ENCODE data around the gene CSTPP1. TPM values are rescaled to one million over a fixed set of nuclear protein-coding genes. Genes with fewer than 3 reads are reported as not detected.
"Not testable (repeated sequence)": the region's sequence is repeated elsewhere in the genome, so short reads cannot be mapped to it uniquely, and the experiment has no call there.

Gene CSTPP1
- total RNA-seq, 1 donor from 2014 or later, result 30.0 TPM

DNA sequence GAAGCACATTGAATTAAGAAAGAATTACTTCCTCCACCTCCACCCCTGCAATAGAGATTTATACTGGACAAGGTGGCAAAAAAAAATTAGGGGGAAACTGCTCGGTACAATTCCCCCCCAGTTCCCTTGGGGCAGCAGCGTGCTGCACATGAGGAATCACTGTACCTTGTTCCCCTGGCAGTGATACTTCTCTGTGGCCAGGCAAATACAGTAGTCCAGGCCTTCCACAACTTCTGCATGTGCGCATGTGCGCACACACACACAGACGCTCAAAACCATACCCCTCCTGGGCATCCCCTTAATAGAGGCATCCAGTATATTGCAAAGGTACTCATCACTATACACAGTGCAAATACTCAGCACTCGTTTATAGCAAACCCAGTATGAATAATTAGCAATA, 171.2 kb downstream of the CSTPP1 start:
- peaks cover 4% of the 10 kb centered on the region for H3K36me3 Mint-ChIP-seq (ENCODE audit: low read depth, unreplicated experiment)
- peaks cover 2% of the 10 kb centered on the region for H3K27me3 Mint-ChIP-seq (ENCODE audit: unreplicated experiment)
- no peak overlapping the region for H3K4me3 Mint-ChIP-seq (ENCODE audit: unreplicated experiment)
- DNase-seq (ENCODE audit: low spot score), result no peak
- TF ChIP-seq, protein P1, sequence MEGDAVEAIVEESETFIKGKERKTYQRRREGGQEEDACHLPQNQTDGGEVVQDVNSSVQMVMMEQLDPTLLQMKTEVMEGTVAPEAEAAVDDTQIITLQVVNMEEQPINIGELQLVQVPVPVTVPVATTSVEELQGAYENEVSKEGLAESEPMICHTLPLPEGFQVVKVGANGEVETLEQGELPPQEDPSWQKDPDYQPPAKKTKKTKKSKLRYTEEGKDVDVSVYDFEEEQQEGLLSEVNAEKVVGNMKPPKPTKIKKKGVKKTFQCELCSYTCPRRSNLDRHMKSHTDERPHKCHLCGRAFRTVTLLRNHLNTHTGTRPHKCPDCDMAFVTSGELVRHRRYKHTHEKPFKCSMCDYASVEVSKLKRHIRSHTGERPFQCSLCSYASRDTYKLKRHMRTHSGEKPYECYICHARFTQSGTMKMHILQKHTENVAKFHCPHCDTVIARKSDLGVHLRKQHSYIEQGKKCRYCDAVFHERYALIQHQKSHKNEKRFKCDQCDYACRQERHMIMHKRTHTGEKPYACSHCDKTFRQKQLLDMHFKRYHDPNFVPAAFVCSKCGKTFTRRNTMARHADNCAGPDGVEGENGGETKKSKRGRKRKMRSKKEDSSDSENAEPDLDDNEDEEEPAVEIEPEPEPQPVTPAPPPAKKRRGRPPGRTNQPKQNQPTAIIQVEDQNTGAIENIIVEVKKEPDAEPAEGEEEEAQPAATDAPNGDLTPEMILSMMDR (IDR thresholded peaks at IDR 0.05; ENCODE audit: unreplicated experiment), result no peak
- H3K9me3 Mint-ChIP-seq (ENCODE audit: unreplicated experiment), result no peaks in the 10 kb centered on the region
- H3K27ac Mint-ChIP-seq (ENCODE audit: unreplicated experiment), result no peak overlapping the region
- peaks cover 4% of the 10 kb centered on the region for H3K4me1 Mint-ChIP-seq (ENCODE audit: unreplicated experiment)

DNA sequence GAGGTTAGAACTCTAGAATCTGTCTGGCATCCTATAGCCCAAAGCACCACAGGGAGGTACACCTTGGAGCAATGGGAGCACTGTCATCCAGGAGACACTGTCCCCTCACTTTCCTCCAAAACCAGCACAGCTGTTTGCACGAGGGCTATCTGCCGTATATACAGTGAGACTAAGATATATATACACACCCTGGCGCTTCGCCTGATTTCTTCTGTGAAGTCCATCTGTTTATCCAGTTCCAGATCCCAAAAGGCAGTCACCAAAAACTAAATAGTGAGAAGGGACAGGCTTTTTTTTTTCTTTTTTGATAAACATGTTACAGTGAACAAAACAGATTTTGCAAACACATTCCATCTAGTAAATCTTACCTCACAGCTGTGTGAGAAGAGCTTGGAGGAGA, 171.7 kb downstream of the CSTPP1 start:
- H3K36me3 Mint-ChIP-seq (ENCODE audit: low read depth, unreplicated experiment), result peaks cover 4% of the 10 kb centered on the region
- H3K4me1 Mint-ChIP-seq (ENCODE audit: unreplicated experiment), result peaks cover 4% of the 10 kb centered on the region
- H3K27me3 Mint-ChIP-seq (ENCODE audit: unreplicated experiment), result peaks cover 2% of the 10 kb centered on the region
- no peaks in the 10 kb centered on the region for H3K9me3 Mint-ChIP-seq (ENCODE audit: unreplicated experiment)
- no peak for DNase-seq (ENCODE audit: low spot score)
- TF ChIP-seq, protein P1 (IDR thresholded peaks at IDR 0.05; ENCODE audit: unreplicated experiment), result no peak
- no peak overlapping the region for H3K27ac Mint-ChIP-seq (ENCODE audit: unreplicated experiment)
- no peak overlapping the region for H3K4me3 Mint-ChIP-seq (ENCODE audit: unreplicated experiment)

DNA sequence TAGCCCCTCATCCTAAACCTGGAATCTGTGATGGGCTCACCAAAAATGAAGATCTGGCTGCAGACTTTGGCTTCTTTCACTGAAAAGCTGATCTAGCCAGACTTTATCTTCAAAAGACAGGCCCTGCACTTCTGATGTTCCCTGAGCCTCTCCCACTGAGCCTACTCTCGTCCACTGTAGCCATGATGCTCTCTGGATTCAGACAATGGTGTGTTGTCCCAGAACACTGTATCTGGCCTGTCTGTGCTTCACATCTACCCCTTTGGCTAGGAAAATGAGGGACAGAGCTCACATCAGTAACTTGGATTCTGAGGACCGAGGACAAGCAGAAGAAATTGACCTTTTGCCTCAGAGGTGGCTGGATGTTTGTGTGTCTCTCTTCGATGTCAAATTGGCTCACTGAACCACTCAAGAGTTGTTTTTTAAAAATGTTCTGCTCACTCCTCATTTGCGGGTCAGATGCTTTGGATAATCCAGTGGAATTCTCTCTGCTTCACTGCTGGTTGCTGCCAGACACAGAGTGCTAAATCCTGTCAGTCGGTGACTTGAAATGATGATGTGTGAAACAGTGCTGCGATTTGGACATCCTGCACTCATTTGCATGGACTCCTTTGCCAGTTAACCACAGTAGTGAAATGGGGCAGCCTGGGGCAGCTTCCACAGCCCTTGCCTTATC, 172.6 kb downstream of the CSTPP1 start:
- Mint-ChIP-seq H3K9me3 (ENCODE audit: unreplicated experiment) (no peaks in the 10 kb centered on the region), H3K27me3 (ENCODE audit: unreplicated experiment) (peaks cover 2% of the 10 kb centered on the region), H3K4me1 (ENCODE audit: unreplicated experiment) (peaks cover 4% of the 10 kb centered on the region), H3K4me3 (ENCODE audit: unreplicated experiment) (no peak overlapping the region), H3K27ac (ENCODE audit: unreplicated experiment) (no peak overlapping the region), H3K36me3 (ENCODE audit: low read depth, unreplicated experiment) (peaks cover 4% of the 10 kb centered on the region)
- TF ChIP-seq, protein P1 (IDR thresholded peaks at IDR 0.05; ENCODE audit: unreplicated experiment), result no peak
- no peak for DNase-seq (ENCODE audit: low spot score)

DNA sequence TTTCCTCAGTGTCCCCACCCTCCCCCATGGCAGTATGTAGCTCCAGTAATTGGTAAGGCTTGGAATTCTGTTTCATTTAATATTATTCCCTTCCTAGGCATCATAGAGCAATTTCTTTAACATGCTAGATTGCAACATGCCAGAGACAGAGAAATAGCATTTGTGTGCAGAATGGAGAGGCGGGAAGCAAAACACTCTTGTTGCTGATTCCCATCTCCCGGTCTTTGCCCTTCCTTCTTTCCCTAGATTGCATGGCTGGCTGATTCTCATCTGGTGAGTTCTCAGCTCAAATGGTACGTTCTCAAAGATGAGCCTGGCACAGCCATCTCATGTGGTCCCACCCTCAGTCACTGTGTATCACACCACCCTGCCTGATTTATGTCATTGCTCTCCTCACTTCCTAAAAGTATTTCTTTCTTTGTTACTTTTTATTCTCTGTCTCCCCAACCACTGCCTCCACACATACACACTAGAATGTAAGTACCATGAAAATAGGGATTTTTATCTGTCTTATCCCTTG, 173.2 kb downstream of the CSTPP1 start:
- no peak for DNase-seq (ENCODE audit: low spot score)
- Mint-ChIP-seq H3K4me1 (ENCODE audit: unreplicated experiment) (no peaks in the 10 kb centered on the region), H3K9me3 (ENCODE audit: unreplicated experiment) (no peaks in the 10 kb centered on the region), H3K4me3 (ENCODE audit: unreplicated experiment) (no peak overlapping the region), H3K27me3 (ENCODE audit: unreplicated experiment) (peaks cover 2% of the 10 kb centered on the region), H3K36me3 (ENCODE audit: low read depth, unreplicated experiment) (peaks cover 4% of the 10 kb centered on the region), H3K27ac (ENCODE audit: unreplicated experiment) (no peak overlapping the region)
- TF ChIP-seq, protein P1 (IDR thresholded peaks at IDR 0.05; ENCODE audit: unreplicated experiment), result no peak

DNA sequence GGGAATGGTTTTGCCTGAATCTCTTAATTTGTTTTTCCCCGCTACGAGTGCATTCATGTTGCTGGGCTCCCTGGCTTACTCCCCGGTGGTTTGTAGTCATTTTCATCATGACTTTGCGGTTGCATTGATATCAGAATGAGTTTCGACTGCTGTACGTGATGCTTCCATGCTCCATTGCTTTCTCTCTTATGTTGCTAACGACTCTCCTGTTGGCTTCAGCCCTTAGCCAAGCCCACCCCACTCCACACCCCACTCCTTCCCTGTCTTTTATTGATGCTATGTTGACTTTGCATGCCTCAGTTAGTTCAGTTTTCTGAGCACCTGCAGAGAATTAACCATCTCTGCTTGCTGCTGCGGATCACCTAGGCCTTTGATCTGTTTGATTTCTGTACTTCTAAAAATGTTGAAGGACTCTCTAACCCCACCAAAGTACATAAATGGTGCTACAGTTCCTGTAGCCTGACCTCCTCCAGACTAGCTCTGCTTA, 174.8 kb downstream of the CSTPP1 start:
- DNase-seq (ENCODE audit: low spot score), result no peak
- TF ChIP-seq, protein P1 (IDR thresholded peaks at IDR 0.05; ENCODE audit: unreplicated experiment), result no peak
- H3K27ac Mint-ChIP-seq (ENCODE audit: unreplicated experiment), result no peak overlapping the region
- no peak overlapping the region for H3K4me3 Mint-ChIP-seq (ENCODE audit: unreplicated experiment)
- peaks cover 2% of the 10 kb centered on the region for H3K27me3 Mint-ChIP-seq (ENCODE audit: unreplicated experiment)
- H3K36me3 Mint-ChIP-seq (ENCODE audit: low read depth, unreplicated experiment), result peaks cover 4% of the 10 kb centered on the region
- H3K9me3 Mint-ChIP-seq (ENCODE audit: unreplicated experiment), result no peaks in the 10 kb centered on the region
- no peaks in the 10 kb centered on the region for H3K4me1 Mint-ChIP-seq (ENCODE audit: unreplicated experiment)

DNA sequence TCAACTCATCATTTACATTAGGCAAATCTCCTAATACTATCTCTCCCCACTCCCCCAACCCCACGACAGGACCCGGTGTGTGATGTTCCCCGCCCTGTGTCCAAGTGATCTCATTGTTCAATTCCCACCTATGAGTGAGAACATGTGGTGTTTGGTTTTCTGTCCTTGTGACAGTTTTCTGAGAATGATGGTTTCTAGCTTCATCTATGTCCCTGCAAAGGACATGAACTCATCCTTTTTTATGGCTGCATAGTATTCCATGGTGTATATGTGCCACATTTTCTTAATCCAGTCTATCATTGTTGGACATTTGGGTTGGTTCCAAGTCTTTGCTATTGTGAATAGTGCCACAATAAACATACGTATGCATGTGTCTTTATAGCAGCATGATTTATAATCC, 176.4 kb downstream of the CSTPP1 start:
- DNase-seq (ENCODE audit: low spot score); H3K4me3 Mint-ChIP-seq (ENCODE audit: unreplicated experiment); H3K27ac Mint-ChIP-seq (ENCODE audit: unreplicated experiment); H3K4me1 Mint-ChIP-seq (ENCODE audit: unreplicated experiment); H3K27me3 Mint-ChIP-seq (ENCODE audit: unreplicated experiment); H3K9me3 Mint-ChIP-seq (ENCODE audit: unreplicated experiment); H3K36me3 Mint-ChIP-seq (ENCODE audit: low read depth, unreplicated experiment): not testable (repeated sequence)

DNA sequence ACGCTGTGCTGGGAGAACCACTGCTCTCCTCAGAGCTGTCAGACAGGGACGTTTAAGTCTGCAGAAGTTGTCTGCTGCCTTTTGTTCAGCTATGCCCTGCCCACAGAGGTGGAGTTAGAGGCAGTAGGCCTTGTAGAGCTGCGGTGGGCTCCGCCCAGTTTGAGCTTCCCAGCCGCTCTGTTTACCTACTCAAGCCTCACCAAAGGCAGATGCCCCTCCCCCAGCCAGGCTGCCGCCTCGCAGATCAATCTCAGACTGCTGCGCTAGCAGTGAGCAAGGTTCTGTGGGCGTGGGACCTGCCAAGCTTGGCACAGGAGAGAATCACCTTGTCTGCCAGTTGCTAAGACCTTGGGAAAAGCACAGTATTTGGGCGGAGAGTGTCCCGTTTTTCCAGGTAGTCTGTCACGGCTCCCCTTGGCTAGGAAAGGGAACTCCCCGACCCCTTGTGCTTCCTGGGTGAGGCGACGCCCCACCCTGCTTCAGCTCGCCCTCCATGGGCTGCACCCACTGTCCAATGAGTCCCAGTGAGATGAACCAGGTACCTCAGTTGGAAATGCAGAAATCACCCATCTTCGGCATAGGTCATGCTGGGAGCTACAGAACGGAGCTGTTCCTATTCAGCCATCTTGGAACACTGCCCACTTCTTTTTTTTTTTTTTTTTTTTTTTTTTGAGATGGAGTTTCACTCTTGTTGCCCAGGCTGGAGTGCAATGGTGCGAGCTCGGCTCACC, 182.6 kb downstream of the CSTPP1 start:
- not testable (repeated sequence) for H3K36me3 Mint-ChIP-seq (ENCODE audit: low read depth, unreplicated experiment); H3K9me3 Mint-ChIP-seq (ENCODE audit: unreplicated experiment); H3K27ac Mint-ChIP-seq (ENCODE audit: unreplicated experiment); DNase-seq (ENCODE audit: low spot score); H3K27me3 Mint-ChIP-seq (ENCODE audit: unreplicated experiment); H3K4me3 Mint-ChIP-seq (ENCODE audit: unreplicated experiment); H3K4me1 Mint-ChIP-seq (ENCODE audit: unreplicated experiment)

Measured in endothelial cell (in vitro differentiated cells).